GM23338 (cell line): ENCODE measurements around the gene ZNF12. TPM values are rescaled to one million over a fixed set of nuclear protein-coding genes. Genes with fewer than 3 reads are reported as not detected.

Source experiments
- ATAC-seq: fragments of 200-7000 bp; cut with Tn5 transposase; 3 replicates; pipeline ENCODE4 v1.9.1; 2020
- DNase-seq: peaks from one replicate; pipeline ENCODE4 v3.0.0-alpha.2; 2015; ENCODE audit warnings: low spot score
- H2AFZ ChIP-seq: fragments of 200-600 bp; sonication (generic); 2 replicates; pipeline ENCODE4 v1.8.0; 2016; ENCODE audit warnings: antibody characterized with exemption, mild to moderate bottlenecking, moderate library complexity
- H3F3A ChIP-seq: fragments of 200-600 bp; sonication (generic); replicated peaks from 2 replicates; pipeline ENCODE4 v1.8.0; 2017; ENCODE audit warnings: antibody characterized with exemption, mixed run types, low read depth
- H3K27ac ChIP-seq: fragments of 200-600 bp; sonication (generic); 2 replicates; pipeline ENCODE4 v1.6.1; 2016; ENCODE audit warnings: low read depth
- H3K27me3 ChIP-seq: fragments of 200-600 bp; sonication (generic); 2 replicates; pipeline ENCODE4 v1.8.0; 2016; ENCODE audit warnings: mild to moderate bottlenecking, mixed run types, moderate library complexity; ENCODE audit not compliant: insufficient read depth
- H3K36me3 ChIP-seq: fragments of 200-600 bp; sonication (generic); 2 replicates; pipeline ENCODE4 v1.8.0; 2016; ENCODE audit warnings: mild to moderate bottlenecking; ENCODE audit not compliant: insufficient read depth
- H3K4me1 ChIP-seq: fragments of 200-600 bp; sonication (generic); 2 replicates; pipeline ENCODE4 v1.8.0; 2016; ENCODE audit warnings: mild to moderate bottlenecking, moderate library complexity; ENCODE audit not compliant: insufficient read depth
- H3K4me2 ChIP-seq: fragments of 200-600 bp; sonication (generic); 2 replicates; pipeline ENCODE4 v1.7.1; 2017; ENCODE audit warnings: mixed run types
- H3K4me3 ChIP-seq: fragments of 200-600 bp; sonication (generic); 2 replicates; pipeline ENCODE4 v1.6.1; 2016; ENCODE audit warnings: mixed run types
- H3K79me2 ChIP-seq: fragments of 200-600 bp; sonication (generic); replicated peaks from 2 replicates; pipeline ENCODE4 v1.8.0; 2017; ENCODE audit warnings: mild to moderate bottlenecking; ENCODE audit not compliant: insufficient read depth
- H3K9me2 ChIP-seq: fragments of 200-600 bp; sonication (generic); 2 replicates; pipeline ENCODE4 v1.8.0; 2017; ENCODE audit not compliant: insufficient read depth
- H4K20me1 ChIP-seq: fragments of 200-600 bp; sonication (generic); replicated peaks from 2 replicates; pipeline ENCODE4 v1.8.0; 2017; ENCODE audit warnings: mild to moderate bottlenecking; ENCODE audit not compliant: insufficient read depth
- H3K27ac Mint-ChIP-seq: 2 replicates; pipeline ENCODE4 v1.8.0; 2020; ENCODE audit warnings: inconsistent platforms, mild to moderate bottlenecking, moderate library complexity, mixed read lengths
- H3K27me3 Mint-ChIP-seq: 3 replicates; pipeline ENCODE4 v1.8.0; 2022; ENCODE audit warnings: low read depth, mild to moderate bottlenecking, moderate library complexity, mixed read lengths, inconsistent platforms; ENCODE audit not compliant: insufficient read depth, poor library complexity
- H3K36me3 Mint-ChIP-seq: 3 replicates; pipeline ENCODE4 v1.8.0; 2021; ENCODE audit warnings: low read depth, mild to moderate bottlenecking, inconsistent platforms, moderate library complexity, mixed read lengths
- H3K4me1 Mint-ChIP-seq: 3 replicates; pipeline ENCODE4 v1.8.0; 2020; ENCODE audit warnings: mild to moderate bottlenecking, inconsistent platforms, mixed read lengths
- H3K4me3 Mint-ChIP-seq: 3 replicates; pipeline ENCODE4 v1.8.0; 2021; ENCODE audit warnings: moderate library complexity, mild to moderate bottlenecking, inconsistent platforms, mixed read lengths
- H3K9me3 Mint-ChIP-seq: 3 replicates; pipeline ENCODE4 v1.8.0; 2020; ENCODE audit warnings: moderate library complexity, mild to moderate bottlenecking, inconsistent platforms, mixed read lengths
- EZH2 ChIP-seq: fragments of 200-600 bp; sonication (generic); IDR thresholded peaks from one replicate; pipeline ENCODE4 v1.8.0; 2017; ENCODE audit warnings: antibody characterized with exemption, mild to moderate bottlenecking, low read depth; ENCODE audit not compliant: unreplicated experiment
- JUNB ChIP-seq: IDR thresholded peaks from one replicate; pipeline ENCODE4 v1.6.1; 2016; ENCODE audit warnings: antibody characterized with exemption; ENCODE audit not compliant: unreplicated experiment
- polyA plus RNA-seq: library from polyadenylated mRNA; unstranded; fragments of >200 nt; fragmentation: Nextera tagmentation; extraction: Ambion mirVana; gene quantifications from 2 replicates; pipeline ENCODE4 v1.2.1, GENCODE V29; 2016
- total RNA-seq: library from RNA; depleted of rRNA; stranded (reverse); fragments of >200 nt; shearing (Covaris generic); gene quantifications from 2 replicates; pipeline ENCODE4 v1.2.3, GENCODE V29; 2014
- TF ChIP-seq, protein P1 (sequence below): IDR thresholded peaks from one replicate; pipeline ENCODE4 v1.6.1; 2018; ENCODE audit warnings: antibody characterized with exemption; ENCODE audit not compliant: unreplicated experiment
- TF ChIP-seq, protein P2 (sequence below): fragments of 250-450 bp; sonication (Bioruptor Pico); IDR thresholded peaks from 2 replicates; pipeline ENCODE4 v1.5.0; 2020; ENCODE audit warnings: mild to moderate bottlenecking, moderate library complexity

Gene ZNF12
- total and polyA plus RNA-seq, 2 experiments from 2014 or later: 9.6 to 17.8 TPM

DNA sequence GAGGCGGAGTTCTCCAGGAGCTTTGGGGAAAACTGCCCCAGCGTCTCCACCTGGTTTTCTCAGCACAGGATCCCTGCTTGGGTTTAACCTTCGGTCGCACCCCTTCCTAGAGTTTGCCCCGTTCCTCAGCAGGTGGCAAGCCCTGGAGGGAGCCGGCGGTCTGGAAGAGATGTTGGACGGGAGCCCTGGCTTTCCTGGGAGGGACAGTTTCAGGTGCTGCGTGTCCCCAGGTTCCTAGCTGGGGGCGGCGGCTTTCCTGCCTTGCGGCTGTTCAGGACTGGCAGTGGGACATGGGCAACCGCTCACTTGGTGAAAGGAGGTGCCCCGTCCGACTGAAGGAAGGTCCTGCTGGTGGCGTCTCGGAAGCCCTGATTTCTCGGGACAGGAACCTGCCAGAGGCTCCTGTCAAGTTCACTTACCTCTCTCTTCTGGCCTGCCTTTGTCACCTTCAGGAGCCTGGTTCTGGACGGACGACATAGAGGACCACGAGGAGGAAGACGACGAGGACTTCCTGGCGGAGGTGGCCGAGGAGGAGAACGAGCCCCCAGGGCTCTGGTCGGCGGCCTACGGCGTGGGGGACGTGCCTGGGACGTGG lies 54.8 kb downstream of the ZNF12 start:
- Mint-ChIP-seq H3K4me3 (no peak overlapping the region), H3K36me3 (peaks cover 27% of the 10 kb centered on the region), H3K27ac (no peak overlapping the region), H3K27me3 (peaks cover 3% of the 10 kb centered on the region), H3K9me3 (no peaks in the 10 kb centered on the region), H3K4me1 (no peaks in the 10 kb centered on the region)
- H3K4me2 ChIP-seq: no peak overlapping the region
- DNase-seq: no peak
- no peak overlapping the region for H3K4me3 ChIP-seq
- TF ChIP-seq, protein P1, sequence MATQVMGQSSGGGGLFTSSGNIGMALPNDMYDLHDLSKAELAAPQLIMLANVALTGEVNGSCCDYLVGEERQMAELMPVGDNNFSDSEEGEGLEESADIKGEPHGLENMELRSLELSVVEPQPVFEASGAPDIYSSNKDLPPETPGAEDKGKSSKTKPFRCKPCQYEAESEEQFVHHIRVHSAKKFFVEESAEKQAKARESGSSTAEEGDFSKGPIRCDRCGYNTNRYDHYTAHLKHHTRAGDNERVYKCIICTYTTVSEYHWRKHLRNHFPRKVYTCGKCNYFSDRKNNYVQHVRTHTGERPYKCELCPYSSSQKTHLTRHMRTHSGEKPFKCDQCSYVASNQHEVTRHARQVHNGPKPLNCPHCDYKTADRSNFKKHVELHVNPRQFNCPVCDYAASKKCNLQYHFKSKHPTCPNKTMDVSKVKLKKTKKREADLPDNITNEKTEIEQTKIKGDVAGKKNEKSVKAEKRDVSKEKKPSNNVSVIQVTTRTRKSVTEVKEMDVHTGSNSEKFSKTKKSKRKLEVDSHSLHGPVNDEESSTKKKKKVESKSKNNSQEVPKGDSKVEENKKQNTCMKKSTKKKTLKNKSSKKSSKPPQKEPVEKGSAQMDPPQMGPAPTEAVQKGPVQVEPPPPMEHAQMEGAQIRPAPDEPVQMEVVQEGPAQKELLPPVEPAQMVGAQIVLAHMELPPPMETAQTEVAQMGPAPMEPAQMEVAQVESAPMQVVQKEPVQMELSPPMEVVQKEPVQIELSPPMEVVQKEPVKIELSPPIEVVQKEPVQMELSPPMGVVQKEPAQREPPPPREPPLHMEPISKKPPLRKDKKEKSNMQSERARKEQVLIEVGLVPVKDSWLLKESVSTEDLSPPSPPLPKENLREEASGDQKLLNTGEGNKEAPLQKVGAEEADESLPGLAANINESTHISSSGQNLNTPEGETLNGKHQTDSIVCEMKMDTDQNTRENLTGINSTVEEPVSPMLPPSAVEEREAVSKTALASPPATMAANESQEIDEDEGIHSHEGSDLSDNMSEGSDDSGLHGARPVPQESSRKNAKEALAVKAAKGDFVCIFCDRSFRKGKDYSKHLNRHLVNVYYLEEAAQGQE: no peak
- TF ChIP-seq EZH2: no peak
- TF ChIP-seq, protein P2, sequence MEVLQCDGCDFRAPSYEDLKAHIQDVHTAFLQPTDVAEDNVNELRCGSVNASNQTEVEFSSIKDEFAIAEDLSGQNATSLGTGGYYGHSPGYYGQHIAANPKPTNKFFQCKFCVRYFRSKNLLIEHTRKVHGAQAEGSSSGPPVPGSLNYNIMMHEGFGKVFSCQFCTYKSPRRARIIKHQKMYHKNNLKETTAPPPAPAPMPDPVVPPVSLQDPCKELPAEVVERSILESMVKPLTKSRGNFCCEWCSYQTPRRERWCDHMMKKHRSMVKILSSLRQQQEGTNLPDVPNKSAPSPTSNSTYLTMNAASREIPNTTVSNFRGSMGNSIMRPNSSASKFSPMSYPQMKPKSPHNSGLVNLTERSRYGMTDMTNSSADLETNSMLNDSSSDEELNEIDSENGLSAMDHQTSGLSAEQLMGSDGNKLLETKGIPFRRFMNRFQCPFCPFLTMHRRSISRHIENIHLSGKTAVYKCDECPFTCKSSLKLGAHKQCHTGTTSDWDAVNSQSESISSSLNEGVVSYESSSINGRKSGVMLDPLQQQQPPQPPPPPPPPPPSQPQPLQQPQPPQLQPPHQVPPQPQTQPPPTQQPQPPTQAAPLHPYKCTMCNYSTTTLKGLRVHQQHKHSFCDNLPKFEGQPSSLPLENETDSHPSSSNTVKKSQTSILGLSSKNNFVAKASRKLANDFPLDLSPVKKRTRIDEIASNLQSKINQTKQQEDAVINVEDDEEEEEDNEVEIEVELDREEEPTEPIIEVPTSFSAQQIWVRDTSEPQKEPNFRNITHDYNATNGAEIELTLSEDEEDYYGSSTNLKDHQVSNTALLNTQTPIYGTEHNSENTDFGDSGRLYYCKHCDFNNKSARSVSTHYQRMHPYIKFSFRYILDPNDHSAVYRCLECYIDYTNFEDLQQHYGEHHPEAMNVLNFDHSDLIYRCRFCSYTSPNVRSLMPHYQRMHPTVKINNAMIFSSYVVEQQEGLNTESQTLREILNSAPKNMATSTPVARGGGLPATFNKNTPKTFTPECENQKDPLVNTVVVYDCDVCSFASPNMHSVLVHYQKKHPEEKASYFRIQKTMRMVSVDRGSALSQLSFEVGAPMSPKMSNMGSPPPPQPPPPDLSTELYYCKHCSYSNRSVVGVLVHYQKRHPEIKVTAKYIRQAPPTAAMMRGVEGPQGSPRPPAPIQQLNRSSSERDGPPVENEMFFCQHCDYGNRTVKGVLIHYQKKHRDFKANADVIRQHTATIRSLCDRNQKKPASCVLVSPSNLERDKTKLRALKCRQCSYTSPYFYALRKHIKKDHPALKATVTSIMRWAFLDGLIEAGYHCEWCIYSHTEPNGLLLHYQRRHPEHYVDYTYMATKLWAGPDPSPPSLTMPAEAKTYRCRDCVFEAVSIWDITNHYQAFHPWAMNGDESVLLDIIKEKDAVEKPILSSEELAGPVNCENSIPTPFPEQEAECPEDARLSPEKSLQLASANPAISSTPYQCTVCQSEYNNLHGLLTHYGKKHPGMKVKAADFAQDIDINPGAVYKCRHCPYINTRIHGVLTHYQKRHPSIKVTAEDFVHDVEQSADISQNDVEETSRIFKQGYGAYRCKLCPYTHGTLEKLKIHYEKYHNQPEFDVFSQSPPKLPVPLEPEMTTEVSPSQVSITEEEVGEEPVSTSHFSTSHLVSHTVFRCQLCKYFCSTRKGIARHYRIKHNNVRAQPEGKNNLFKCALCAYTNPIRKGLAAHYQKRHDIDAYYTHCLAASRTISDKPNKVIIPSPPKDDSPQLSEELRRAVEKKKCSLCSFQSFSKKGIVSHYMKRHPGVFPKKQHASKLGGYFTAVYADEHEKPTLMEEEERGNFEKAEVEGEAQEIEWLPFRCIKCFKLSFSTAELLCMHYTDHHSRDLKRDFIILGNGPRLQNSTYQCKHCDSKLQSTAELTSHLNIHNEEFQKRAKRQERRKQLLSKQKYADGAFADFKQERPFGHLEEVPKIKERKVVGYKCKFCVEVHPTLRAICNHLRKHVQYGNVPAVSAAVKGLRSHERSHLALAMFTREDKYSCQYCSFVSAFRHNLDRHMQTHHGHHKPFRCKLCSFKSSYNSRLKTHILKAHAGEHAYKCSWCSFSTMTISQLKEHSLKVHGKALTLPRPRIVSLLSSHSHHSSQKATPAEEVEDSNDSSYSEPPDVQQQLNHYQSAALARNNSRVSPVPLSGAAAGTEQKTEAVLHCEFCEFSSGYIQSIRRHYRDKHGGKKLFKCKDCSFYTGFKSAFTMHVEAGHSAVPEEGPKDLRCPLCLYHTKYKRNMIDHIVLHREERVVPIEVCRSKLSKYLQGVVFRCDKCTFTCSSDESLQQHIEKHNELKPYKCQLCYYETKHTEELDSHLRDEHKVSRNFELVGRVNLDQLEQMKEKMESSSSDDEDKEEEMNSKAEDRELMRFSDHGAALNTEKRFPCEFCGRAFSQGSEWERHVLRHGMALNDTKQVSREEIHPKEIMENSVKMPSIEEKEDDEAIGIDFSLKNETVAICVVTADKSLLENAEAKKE (CRISPR knock-in tag): no peak
- TF ChIP-seq JUNB: no peak
- H3F3A ChIP-seq: no peaks in the 10 kb centered on the region
- no peak overlapping the region for H2AFZ ChIP-seq
- no peaks in the 10 kb centered on the region for H3K4me1 ChIP-seq
- H4K20me1 ChIP-seq: no peaks in the 10 kb centered on the region; the same call in 1 of the 2 replicates
- no peaks in the 10 kb centered on the region for H3K36me3 ChIP-seq
- H3K9me2 ChIP-seq: no peaks in the 10 kb centered on the region
- H3K79me2 ChIP-seq: no peaks in the 10 kb centered on the region
- H3K27me3 ChIP-seq: no peaks in the 10 kb centered on the region
- ATAC-seq: no peak
- no peak overlapping the region for H3K27ac ChIP-seq
